OCI-LY1 (cell line): Measurements from ENCODE around the gene PDE9A.

ENCODE experiments used
- CTCF ChIP-seq: fragments of 200-600 bp; sonication (generic), shearing (Covaris generic); IDR thresholded peaks from 2 replicates; pipeline ENCODE4 v1.5.1; 2017; ENCODE audit warnings: mild to moderate bottlenecking, antibody characterized with exemption, low read length, moderate library complexity, mixed read lengths
- EZH2 ChIP-seq: fragments of 200-600 bp; sonication (generic), shearing (Covaris generic); IDR thresholded peaks from 2 replicates; pipeline ENCODE4 v1.8.0; 2017; ENCODE audit warnings: borderline replicate concordance, mixed run types, mild to moderate bottlenecking, antibody characterized with exemption, low read length, moderate library complexity, mixed read lengths

- no peak for TF ChIP-seq CTCF
- no peak for TF ChIP-seq EZH2
Measured at GRCh38 chr21:42670884-42671283, 17.5 kb downstream of the PDE9A start.
